CD4-positive, alpha-beta T cell (primary cell): Measurements from ENCODE around the gene RBM17. TPM values are rescaled to one million over a fixed set of nuclear protein-coding genes. Genes with fewer than 3 reads are reported as not detected.

Source experiments
- ATAC-seq: fragments of 200-7000 bp; cut with Tn5 transposase; one replicate; pipeline ENCODE4 v1.10.0; 2022; ENCODE audit warnings: mild to moderate bottlenecking; ENCODE audit not compliant: poor library complexity
- CTCF ChIA-PET: fragments of 350-600 bp; sonication (Branson Sonifier 250); formaldehyde crosslinking; loops from one replicate; lab custom pipeline; 2021; ENCODE audit warnings: antibody characterized with exemption, inconsistent platforms; lab: Charles Lee
- POLR2A ChIA-PET: fragments of 350-600 bp; sonication (Branson Sonifier 250); formaldehyde crosslinking; loops from one replicate; lab custom pipeline; 2021; ENCODE audit warnings: antibody characterized with exemption, inconsistent platforms; lab: Charles Lee
- DNase-seq, 14 experiments: peaks; one replicate each; pipeline ENCODE4 v3.0.0-alpha.2; 2013 to 2020; ENCODE audit warnings: mixed read lengths in 2 of 14
- H3K27ac ChIP-seq, 2 donors: one replicate each; pipeline versions ENCODE4 v1.5.1 to v1.7.0; 2013; ENCODE audit warnings: low read length in 2 of 2, low read depth in 1 of 2, mild to moderate bottlenecking in 1 of 2
- H3K27me3 ChIP-seq, 2 experiments: 1 replicate in 1 of 2; 2 replicates in 1 of 2; pipeline versions ENCODE4 v1.6.1 to v1.7.0; 2013; ENCODE audit warnings: low read length in 2 of 2, control low read depth in 1 of 2, mild to moderate bottlenecking in 1 of 2, moderate library complexity in 1 of 2; ENCODE audit not compliant: insufficient read depth in 2 of 2, control insufficient read depth in 1 of 2
- H3K36me3 ChIP-seq: one replicate; pipeline ENCODE4 v1.6.1; 2013; ENCODE audit warnings: low read length, control low read depth; ENCODE audit not compliant: insufficient read depth
- H3K4me1 ChIP-seq: one replicate; pipeline ENCODE4 v1.6.1; 2013; ENCODE audit warnings: low read length, control low read depth; ENCODE audit not compliant: insufficient read depth
- H3K4me3 ChIP-seq: one replicate; pipeline ENCODE4 v1.5.1; 2013; ENCODE audit warnings: mild to moderate bottlenecking, low read length, moderate library complexity
- H3K9me3 ChIP-seq, 2 experiments: 1 replicate in 1 of 2; 2 replicates in 1 of 2; pipeline versions ENCODE4 v1.6.1 to v1.7.0; 2013; ENCODE audit warnings: low read length in 2 of 2, mild to moderate bottlenecking in 2 of 2, control low read depth in 1 of 2, moderate library complexity in 1 of 2; ENCODE audit not compliant: control insufficient read depth in 1 of 2, insufficient read depth in 1 of 2
- H3K27ac Mint-ChIP-seq: one replicate; pipeline ENCODE4 v1.8.0; 2020; ENCODE audit warnings: mixed read lengths
- H3K27me3 Mint-ChIP-seq: one replicate; pipeline ENCODE4 v1.8.0; 2021; ENCODE audit warnings: mixed read lengths
- H3K36me3 Mint-ChIP-seq: one replicate; pipeline ENCODE4 v1.8.0; 2021; ENCODE audit warnings: low read depth, mixed read lengths
- H3K4me1 Mint-ChIP-seq: one replicate; pipeline ENCODE4 v1.8.0; 2021; ENCODE audit warnings: low read depth, mixed read lengths
- H3K4me3 Mint-ChIP-seq: one replicate; pipeline ENCODE4 v1.8.0; 2020; ENCODE audit warnings: mild to moderate bottlenecking, mixed read lengths
- H3K9me3 Mint-ChIP-seq: one replicate; pipeline ENCODE4 v1.8.0; 2020; ENCODE audit warnings: mixed read lengths
- CTCF ChIP-seq: fragments of 200-600 bp; IDR thresholded peaks from one replicate; pipeline ENCODE4 v1.8.0; 2022; ENCODE audit warnings: antibody characterized with exemption, mild to moderate bottlenecking
- intact Hi-C, 2 experiments: fragments of 100-400 bp; cut with DNase I in 1 of 2; cut with micrococcal nuclease in 1 of 2; formaldehyde crosslinking; loops; one replicate each; pipeline versions ENCODE4 v1.15.1 to v1.9.0; 2023 to 2025; cut with DNase I, micrococcal nuclease
- total RNA-seq, 174 experiments: library from RNA in 2 of 174; stranded (reverse) in 2 of 174; gene quantifications; one replicate each; pipeline ENCODE4 v1.2.3 and lab custom pipeline; 2021 to 2026

The RBM17 gene
- total RNA-seq, 2 experiments from 2014 or later, result 143 to 150 TPM

- H3K27ac Mint-ChIP-seq, result peak overlapping the region; percentile 84
- H3K36me3 Mint-ChIP-seq, result no peaks in the 10 kb centered on the region
- H3K27me3 Mint-ChIP-seq, result no peaks in the 10 kb centered on the region
- Histone ChIP-seq H3K36me3 (no peaks in the 10 kb centered on the region), H3K4me3 (no peak overlapping the region), H3K27me3 (no peaks in the 10 kb centered on the region), H3K9me3 (no peaks in the 10 kb centered on the region), H3K4me1 (peaks cover 61% of the 10 kb centered on the region), H3K27ac (no peak overlapping the region)
- H3K4me3 Mint-ChIP-seq, result peak overlapping the region; percentile 8
- DNase-seq, result peak in 2 of 14 experiments; percentile 35 to 50
- ChIA-PET POLR2A (interaction anchor here (1.0 to 7.4 kb wide), 2 partner anchors 16 to 56 kb away, joined by 3 to 51 read pairs; no protein-coding TSS in a partner anchor), CTCF (interaction anchor here (0.6 to 5.1 kb wide), 4 partner anchors 16 to 32 kb away, joined by 3 to 36 read pairs (median 4); no protein-coding TSS in a partner anchor)
- no peak for ATAC-seq
- H3K9me3 Mint-ChIP-seq, result no peaks in the 10 kb centered on the region
- H3K4me1 Mint-ChIP-seq, result peaks cover 82% of the 10 kb centered on the region
- intact Hi-C loops, result no loop called here
- TF ChIP-seq CTCF, result no peak
Measured at GRCh38 chr10:6070660-6071059, 18.2 kb upstream of the RBM17 start.

- DNase-seq, result no peak
- intact Hi-C loops, result no loop called here
- H3K4me3 Mint-ChIP-seq, result no peak overlapping the region
- H3K4me3 ChIP-seq, result no peak overlapping the region
- no peaks in the 10 kb centered on the region for H3K9me3 Mint-ChIP-seq
- H3K4me1 ChIP-seq, result peaks cover 61% of the 10 kb centered on the region
- ATAC-seq, result no peak
- peak overlapping the region; percentile 84 for H3K27ac Mint-ChIP-seq
- no peaks in the 10 kb centered on the region for H3K27me3 ChIP-seq
- H3K27ac ChIP-seq, result peak overlapping the region in 1 of 2 donors; percentile 25
- ChIA-PET POLR2A (interaction anchor here (0.6 to 7.4 kb wide), 12 partner anchors 9 to 182 kb away, joined by 3 to 51 read pairs (median 4); partner anchors contain the start of genes ANKRD16, FBH1 and IL2RA), CTCF (interaction anchor here (0.6 to 5.1 kb wide), 3 partner anchors 15 to 246 kb away, joined by 3 to 36 read pairs (median 3); no protein-coding TSS in a partner anchor)
- no peaks in the 10 kb centered on the region for H3K27me3 Mint-ChIP-seq
- no peaks in the 10 kb centered on the region for H3K9me3 ChIP-seq
- no peaks in the 10 kb centered on the region for H3K36me3 Mint-ChIP-seq
- peaks cover 74% of the 10 kb centered on the region for H3K4me1 Mint-ChIP-seq
- H3K36me3 ChIP-seq, result no peaks in the 10 kb centered on the region
- no peak for TF ChIP-seq CTCF
Measured at GRCh38 chr10:6071181-6072175, 17.4 kb upstream of the RBM17 start.

- Mint-ChIP-seq H3K9me3 (no peaks in the 10 kb centered on the region), H3K4me1 (peaks cover 68% of the 10 kb centered on the region), H3K36me3 (no peaks in the 10 kb centered on the region), H3K27ac (peak overlapping the region; percentile 82), H3K27me3 (no peaks in the 10 kb centered on the region), H3K4me3 (peak overlapping the region; percentile 39)
- Histone ChIP-seq H3K27ac (peak overlapping the region; percentile 25 to 40), H3K4me1 (peaks cover 57% of the 10 kb centered on the region), H3K9me3 (no peaks in the 10 kb centered on the region), H3K27me3 (no peaks in the 10 kb centered on the region), H3K4me3 (peak overlapping the region; percentile 5), H3K36me3 (no peaks in the 10 kb centered on the region)
- ChIA-PET POLR2A (interaction anchor here (0.6 to 7.4 kb wide), 11 partner anchors 9 to 182 kb away, joined by 3 to 51 read pairs (median 4); partner anchors contain the start of genes ANKRD16, FBH1 and IL2RA), CTCF (interaction anchor here (0.6 to 5.1 kb wide), 3 partner anchors 14 to 247 kb away, joined by 3 to 36 read pairs (median 3); no protein-coding TSS in a partner anchor)
- peak in 2 of 14 experiments; percentile 45 to 57 for DNase-seq
- ATAC-seq, result no peak
- intact Hi-C loops, result no loop called here
- no peak for TF ChIP-seq CTCF
Measured at GRCh38 chr10:6072215-6072934, 16.5 kb upstream of the RBM17 start.
